HAP-1 (cell line): Measurements from ENCODE around the gene ARFGEF3.

Experiments used
- DNase-seq, 2 experiments: peaks; one replicate each; pipeline ENCODE4 v3.0.0-alpha.2; 2016 to 2020; ENCODE audit warnings: low spot score in 2 of 2
- H3K27me3 ChIP-seq: fragments of 250-450 bp; sonication (Bioruptor Pico); 2 replicates; pipeline ENCODE4 v1.5.1; 2020; ENCODE audit warnings: low read depth, mild to moderate bottlenecking, moderate library complexity
- H3K36me3 ChIP-seq: fragments of 250-450 bp; sonication (Bioruptor Pico); replicated peaks from 2 replicates; pipeline ENCODE4 v1.5.1; 2020; ENCODE audit warnings: mild to moderate bottlenecking
- H3K4me1 ChIP-seq: fragments of 250-450 bp; sonication (Bioruptor Pico); 2 replicates; pipeline ENCODE4 v1.5.1; 2020; ENCODE audit warnings: mild to moderate bottlenecking
- H3K4me3 ChIP-seq: fragments of 250-450 bp; sonication (Bioruptor Pico); 2 replicates; pipeline ENCODE4 v1.5.1; 2020; ENCODE audit warnings: mild to moderate bottlenecking, moderate library complexity
- H3K9me3 ChIP-seq: fragments of 250-450 bp; sonication (Bioruptor Pico); 2 replicates; pipeline ENCODE4 v1.5.1; 2020; ENCODE audit warnings: mild to moderate bottlenecking, moderate library complexity
- in situ Hi-C: fragments of 300-500 bp; cut with MboI; formaldehyde crosslinking; loops from 3 replicates; pipeline ENCODE4 v1.14.3; 2020; ENCODE audit warnings: low sequenced_read_pairs, inconsistent platforms, mixed read lengths

Gene ARFGEF3

DNA sequence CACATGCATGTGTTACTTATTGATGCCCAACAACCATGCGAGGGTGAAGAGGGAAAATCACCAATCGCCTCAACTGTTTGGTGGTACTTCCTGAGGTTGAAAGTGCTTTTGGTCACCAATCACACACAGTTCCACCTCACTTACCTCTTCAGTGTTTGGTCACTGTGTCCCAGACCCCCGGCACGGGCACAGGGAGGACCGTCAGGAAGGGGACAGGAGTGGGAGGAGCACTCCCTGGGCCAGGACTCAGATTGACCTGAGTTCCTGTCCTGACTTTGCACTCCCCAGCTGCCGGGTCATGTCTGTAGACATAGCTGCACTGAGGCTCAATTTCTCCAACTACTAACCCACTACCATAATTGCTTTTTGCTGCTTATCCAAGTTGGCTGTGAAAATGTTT, 130.7 kb downstream of the ARFGEF3 start:
- H3K9me3 ChIP-seq, result no peaks in the 10 kb centered on the region
- H3K4me3 ChIP-seq, result no peak overlapping the region
- in situ Hi-C loops, result no loop called here
- H3K27me3 ChIP-seq, result no peaks in the 10 kb centered on the region
- no peaks in the 10 kb centered on the region for H3K4me1 ChIP-seq
- peaks cover 2% of the 10 kb centered on the region; the same call in 1 of the 2 replicates for H3K36me3 ChIP-seq
- DNase-seq, result no peak

DNA sequence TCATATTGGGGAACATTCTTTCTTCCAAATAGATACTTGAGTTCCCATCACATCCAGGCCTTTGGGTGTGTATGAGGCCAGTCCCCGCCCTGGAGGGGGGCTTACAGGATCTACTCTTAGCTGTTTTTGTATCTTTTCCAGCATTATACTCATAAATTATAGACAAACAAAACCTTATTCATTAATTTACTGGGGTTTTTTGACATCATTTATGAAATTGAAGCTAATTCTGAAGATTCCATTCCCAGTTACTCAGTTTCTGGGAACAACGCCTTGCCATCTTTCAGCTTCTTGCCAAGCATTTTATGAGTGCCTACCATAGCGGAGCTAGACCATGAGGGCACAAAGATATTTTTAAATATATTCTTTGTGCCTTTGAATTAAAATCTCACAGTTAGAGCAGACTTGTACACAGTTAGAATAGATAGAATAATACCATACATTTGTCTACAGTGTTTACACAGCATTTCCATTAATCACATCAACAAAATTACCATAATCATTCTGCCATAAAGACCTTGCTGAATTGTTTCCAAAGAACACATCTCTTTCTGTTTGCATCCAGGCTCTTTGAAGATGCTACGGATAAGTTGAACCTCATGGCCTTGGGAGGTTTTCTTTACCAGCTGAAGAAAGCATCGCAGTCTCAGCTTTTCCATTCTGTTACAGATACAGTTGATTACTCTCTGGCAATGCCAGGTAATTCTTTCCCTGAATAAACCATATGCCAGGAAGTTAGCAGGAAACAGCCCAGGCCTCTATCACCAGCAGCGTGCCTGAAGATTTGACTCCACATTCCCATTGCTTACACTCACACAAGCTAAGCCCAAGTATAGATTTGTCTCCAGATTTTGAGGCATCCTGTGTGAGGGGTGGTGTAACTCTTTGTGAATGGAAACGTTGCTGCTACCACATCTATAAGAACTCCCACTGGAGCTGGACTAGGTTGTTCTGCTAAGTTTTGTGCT, 132.0 kb downstream of the ARFGEF3 start:
- DNase-seq, result no peak
- Histone ChIP-seq H3K4me1 (no peaks in the 10 kb centered on the region), H3K4me3 (no peak overlapping the region), H3K27me3 (no peaks in the 10 kb centered on the region), H3K36me3 (0 out of 2 replicates have a peak, but pooled peaks cover 2% of the 10 kb centered on the region), H3K9me3 (no peaks in the 10 kb centered on the region)
- in situ Hi-C loops, result no loop called here

DNA sequence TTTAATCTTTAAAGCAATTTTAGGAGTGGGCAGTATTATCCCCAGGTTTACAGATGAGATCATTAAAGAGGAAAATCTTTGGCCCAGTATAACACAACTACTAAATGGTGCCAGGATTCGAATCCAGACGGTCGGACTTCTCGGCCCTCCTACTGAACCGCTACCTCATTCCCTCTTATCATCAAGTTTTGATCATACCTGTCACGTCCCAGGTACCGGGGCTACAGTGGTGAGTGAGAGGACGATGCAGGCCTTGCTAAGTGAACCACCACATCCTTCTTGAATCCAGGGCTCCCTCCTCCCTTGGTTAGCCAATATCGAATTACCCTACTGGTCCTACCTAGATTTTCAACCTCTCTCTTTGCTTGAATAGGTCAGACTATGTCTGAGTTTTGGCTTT, 134.6 kb downstream of the ARFGEF3 start:
- Histone ChIP-seq H3K27me3 (no peaks in the 10 kb centered on the region), H3K4me1 (no peaks in the 10 kb centered on the region), H3K9me3 (no peaks in the 10 kb centered on the region), H3K4me3 (no peak overlapping the region), H3K36me3 (peaks cover 2% of the 10 kb centered on the region; the same call in 1 of the 2 replicates)
- in situ Hi-C loops, result no loop called here
- no peak for DNase-seq

DNA sequence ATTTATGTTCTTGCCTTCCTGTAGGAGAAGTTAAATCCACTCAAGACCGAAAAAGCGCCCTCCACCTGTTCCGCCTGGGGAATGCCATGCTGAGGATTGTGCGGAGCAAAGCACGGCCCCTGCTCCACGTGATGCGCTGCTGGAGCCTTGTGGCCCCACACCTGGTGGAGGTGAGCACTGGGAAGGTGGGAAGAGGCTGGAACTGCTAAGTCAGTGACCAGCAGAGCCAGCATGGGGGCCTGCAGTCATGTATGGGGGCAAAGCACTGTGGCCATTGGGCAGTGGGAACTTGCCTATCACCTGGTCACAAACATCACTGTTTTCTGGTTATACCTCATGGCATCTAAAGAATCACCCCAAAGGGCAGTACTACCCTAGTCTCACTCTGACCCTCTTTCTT, 135.0 kb downstream of the ARFGEF3 start:
- no peaks in the 10 kb centered on the region for H3K4me1 ChIP-seq
- in situ Hi-C loops, result no loop called here
- peaks cover 2% of the 10 kb centered on the region; the same call in 1 of the 2 replicates for H3K36me3 ChIP-seq
- H3K27me3 ChIP-seq, result no peaks in the 10 kb centered on the region
- DNase-seq, result no peak
- H3K9me3 ChIP-seq, result no peaks in the 10 kb centered on the region
- H3K4me3 ChIP-seq, result no peak overlapping the region

DNA sequence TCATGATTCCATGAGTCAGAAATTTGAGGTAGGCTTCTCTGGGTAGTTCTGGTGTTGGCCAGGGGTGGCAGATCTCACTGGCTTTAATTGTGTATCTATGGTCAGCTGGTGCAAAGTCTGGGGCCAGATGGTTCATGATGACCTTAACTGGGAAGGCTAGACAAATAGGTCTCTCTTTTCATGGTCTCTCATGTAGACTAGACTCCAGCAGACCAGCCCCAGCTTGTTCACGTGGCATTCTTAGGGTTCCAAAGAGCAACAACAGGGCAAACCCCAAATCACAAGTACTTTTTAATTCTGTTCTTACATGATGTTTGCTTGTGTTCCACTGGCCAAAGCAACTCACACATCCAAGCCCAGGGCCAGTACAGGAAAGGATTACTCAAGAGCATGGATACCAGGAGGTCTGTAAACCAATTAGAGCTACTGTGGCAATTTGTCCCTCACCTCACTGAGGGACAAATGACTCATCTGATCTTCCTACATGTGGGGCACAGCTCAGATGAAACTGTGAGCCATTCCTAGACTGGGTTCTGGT, 136.1 kb downstream of the ARFGEF3 start:
- Histone ChIP-seq H3K4me1 (no peaks in the 10 kb centered on the region), H3K4me3 (no peak overlapping the region), H3K27me3 (no peaks in the 10 kb centered on the region), H3K9me3 (no peaks in the 10 kb centered on the region), H3K36me3 (peaks cover 2% of the 10 kb centered on the region; the same call in 1 of the 2 replicates)
- DNase-seq, result no peak
- in situ Hi-C loops, result no loop called here

DNA sequence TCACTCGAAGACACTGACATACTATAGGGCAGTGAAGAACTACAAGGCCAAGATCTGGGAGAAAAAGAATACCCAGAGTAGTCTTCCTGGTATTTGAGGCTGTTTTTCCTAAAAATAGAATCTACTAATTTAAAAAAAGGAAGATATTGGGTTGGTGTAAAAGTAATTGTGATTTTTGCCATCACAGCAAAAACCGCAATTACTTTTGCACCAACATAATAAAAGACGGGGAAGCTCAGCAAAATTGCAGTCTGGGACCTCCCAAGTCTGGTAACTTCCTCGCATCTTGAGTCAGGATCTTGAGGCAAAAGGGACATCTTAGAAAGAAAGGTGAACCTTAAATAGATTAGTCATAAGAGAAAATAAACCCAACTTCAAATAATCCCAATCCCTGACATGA, 138.7 kb downstream of the ARFGEF3 start:
- in situ Hi-C loops, result no loop called here
- Histone ChIP-seq H3K9me3 (no peaks in the 10 kb centered on the region), H3K36me3 (peaks cover 2% of the 10 kb centered on the region; the same call in 1 of the 2 replicates), H3K4me1 (no peaks in the 10 kb centered on the region), H3K27me3 (no peaks in the 10 kb centered on the region), H3K4me3 (no peak overlapping the region)
- DNase-seq, result no peak

DNA sequence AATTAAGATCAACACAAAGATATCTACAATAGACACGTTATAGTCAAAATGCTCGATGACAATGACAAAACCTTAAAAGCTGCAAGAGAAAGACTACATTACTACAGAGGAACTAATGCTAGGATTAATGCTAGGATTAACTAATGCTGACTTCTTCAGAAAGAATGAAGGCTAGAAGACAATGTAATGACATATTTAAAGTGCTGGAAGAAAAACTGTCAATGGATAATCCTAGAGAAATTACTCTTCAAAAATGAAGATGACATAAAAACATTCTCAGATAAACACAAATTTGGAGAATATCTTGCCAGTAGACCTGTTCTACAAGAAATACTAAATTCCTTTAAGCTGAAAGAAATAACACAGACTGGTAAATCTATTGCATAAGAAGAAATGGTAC, 140.8 kb downstream of the ARFGEF3 start:
- H3K4me1 ChIP-seq, result no peaks in the 10 kb centered on the region
- H3K27me3 ChIP-seq, result no peaks in the 10 kb centered on the region
- no peak for DNase-seq
- H3K9me3 ChIP-seq, result no peaks in the 10 kb centered on the region
- H3K36me3 ChIP-seq, result no peaks in the 10 kb centered on the region; the same call in 1 of the 2 replicates
- in situ Hi-C loops, result no loop called here
- H3K4me3 ChIP-seq, result no peak overlapping the region

DNA sequence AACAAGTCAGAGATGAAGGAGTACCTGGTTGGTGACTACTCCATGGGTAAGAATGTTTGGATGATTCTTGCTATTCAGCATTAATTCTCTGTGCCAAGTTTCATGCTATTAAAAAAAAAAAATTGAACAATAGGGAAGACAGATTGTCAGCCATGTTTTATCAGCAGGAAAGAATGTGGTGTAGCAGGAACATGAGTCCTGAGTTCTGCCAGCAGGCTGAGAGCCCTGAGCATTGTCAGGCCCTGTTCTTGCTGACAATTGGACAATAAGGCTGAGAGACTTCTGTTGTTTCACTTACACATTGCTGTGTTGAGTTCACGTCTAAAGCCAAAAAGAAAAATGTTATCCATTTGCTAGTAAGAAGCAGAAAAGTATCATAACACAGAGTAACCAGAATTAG, 145.6 kb downstream of the ARFGEF3 start:
- Histone ChIP-seq H3K36me3 (no peaks in the 10 kb centered on the region), H3K4me1 (no peaks in the 10 kb centered on the region), H3K4me3 (no peak overlapping the region), H3K9me3 (no peaks in the 10 kb centered on the region), H3K27me3 (no peaks in the 10 kb centered on the region)
- no peak for DNase-seq
- in situ Hi-C loops, result no loop called here

DNA sequence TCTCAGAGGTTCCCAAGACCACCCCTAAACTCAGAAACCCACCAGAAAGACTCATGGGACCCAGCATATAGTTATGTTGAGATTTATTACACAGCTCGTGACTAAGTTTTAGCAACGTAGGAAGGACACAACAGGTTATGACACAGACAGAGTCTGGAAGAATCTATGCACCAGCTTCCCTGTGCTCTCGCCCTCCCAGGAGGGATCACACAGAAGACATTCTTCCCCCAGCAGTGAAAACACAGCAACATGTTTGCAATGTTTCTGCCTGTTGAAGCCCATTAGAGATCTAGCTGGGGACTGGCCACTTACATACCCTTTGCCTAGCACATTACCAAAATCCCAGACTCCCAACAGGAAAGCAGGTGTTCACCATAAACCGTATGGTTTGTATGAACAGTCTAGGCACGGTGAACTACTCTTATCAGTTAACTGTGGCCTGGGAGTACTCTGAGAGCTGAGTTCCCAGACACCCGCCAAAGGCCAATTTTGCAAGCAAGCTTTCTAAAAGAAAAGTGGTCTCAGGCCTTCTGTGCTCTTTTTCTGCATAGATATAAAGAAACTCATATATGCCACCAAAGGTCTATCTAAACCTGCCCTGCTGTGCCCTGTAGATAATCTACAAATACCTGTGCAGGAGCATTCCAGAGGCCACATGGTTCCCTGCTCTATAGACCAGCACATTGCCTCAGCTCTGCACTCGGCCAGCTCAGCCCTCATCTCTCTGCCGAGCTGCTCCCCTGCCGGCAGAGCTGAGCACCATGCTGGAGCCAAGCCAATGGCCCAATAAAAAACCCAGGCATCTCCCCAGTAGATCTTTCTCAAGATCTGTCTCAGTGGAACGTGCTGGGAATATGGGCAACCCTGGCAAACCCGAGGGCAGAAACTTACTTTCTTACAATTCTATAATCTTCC, 146.3 kb downstream of the ARFGEF3 start:
- H3K9me3 ChIP-seq, result no peaks in the 10 kb centered on the region
- no peak for DNase-seq
- H3K4me3 ChIP-seq, result no peak overlapping the region
- in situ Hi-C loops, result no loop called here
- H3K4me1 ChIP-seq, result no peaks in the 10 kb centered on the region
- H3K27me3 ChIP-seq, result no peaks in the 10 kb centered on the region
- no peaks in the 10 kb centered on the region for H3K36me3 ChIP-seq

DNA sequence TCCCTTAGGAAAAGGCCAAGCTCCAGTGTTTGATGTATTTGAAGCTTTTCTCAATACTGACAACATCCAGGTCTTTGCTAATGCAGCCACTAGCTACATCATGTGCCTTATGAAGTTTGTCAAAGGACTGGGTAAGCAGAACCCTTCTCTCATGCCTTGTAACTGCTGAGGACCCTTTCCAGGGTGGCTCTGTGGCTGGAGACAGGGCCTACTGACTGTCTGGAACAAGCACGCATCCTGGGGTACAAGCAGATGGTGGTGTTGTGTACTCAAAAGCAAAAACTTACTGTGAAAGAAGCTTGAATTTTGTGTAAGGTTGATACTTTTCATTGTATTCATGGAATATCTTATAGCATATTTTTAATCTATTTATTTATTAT, 147.0 kb downstream of the ARFGEF3 start:
- in situ Hi-C loops, result no loop called here
- Histone ChIP-seq H3K27me3 (no peaks in the 10 kb centered on the region), H3K9me3 (no peaks in the 10 kb centered on the region), H3K4me1 (no peaks in the 10 kb centered on the region), H3K4me3 (no peak overlapping the region), H3K36me3 (no peaks in the 10 kb centered on the region)
- no peak for DNase-seq

DNA sequence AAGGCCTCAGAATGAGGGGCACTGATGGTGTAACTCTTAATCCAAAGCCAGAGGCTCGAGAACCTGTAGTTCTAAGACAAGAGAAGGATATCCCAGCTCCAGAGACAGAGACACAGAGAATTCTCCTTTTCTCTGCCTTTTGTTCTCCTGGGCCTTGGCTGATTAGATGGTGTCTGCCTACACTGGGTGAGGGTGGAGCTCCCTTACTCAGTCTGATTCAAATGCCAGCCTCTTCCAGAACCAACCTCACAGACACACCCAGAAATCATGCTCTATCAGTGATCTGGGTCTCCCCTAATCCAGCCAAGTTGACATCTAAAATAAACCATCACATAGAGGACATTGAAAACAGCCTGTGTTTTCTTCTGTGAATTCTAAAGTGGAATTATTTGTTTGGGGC, 148.0 kb downstream of the ARFGEF3 start:
- DNase-seq, result no peak
- H3K27me3 ChIP-seq, result no peaks in the 10 kb centered on the region
- no peaks in the 10 kb centered on the region for H3K4me1 ChIP-seq
- H3K9me3 ChIP-seq, result no peaks in the 10 kb centered on the region
- H3K4me3 ChIP-seq, result no peak overlapping the region
- in situ Hi-C loops, result no loop called here
- no peaks in the 10 kb centered on the region for H3K36me3 ChIP-seq

DNA sequence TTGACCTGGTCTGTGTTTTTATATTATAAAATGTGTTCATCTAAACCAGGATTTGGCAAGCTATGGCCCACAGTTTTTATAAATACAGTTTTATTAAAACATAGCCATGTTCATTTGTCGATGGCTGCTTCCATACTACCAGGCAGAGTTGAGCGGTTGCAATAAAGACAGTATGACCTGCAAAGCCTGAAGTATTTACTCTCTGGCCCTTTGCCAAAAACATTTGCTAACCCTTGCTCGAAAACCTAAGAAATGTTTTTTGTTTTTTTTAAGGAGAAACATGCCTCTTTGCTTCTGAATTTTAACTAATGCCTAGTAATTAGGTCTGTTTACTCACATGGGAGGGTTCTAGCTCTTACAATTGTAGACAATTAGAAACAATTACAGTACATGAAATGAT, 148.6 kb downstream of the ARFGEF3 start:
- Histone ChIP-seq H3K4me3 (no peak overlapping the region), H3K4me1 (no peaks in the 10 kb centered on the region), H3K27me3 (no peaks in the 10 kb centered on the region), H3K9me3 (no peaks in the 10 kb centered on the region), H3K36me3 (no peaks in the 10 kb centered on the region)
- no peak for DNase-seq
- in situ Hi-C loops, result no loop called here

DNA sequence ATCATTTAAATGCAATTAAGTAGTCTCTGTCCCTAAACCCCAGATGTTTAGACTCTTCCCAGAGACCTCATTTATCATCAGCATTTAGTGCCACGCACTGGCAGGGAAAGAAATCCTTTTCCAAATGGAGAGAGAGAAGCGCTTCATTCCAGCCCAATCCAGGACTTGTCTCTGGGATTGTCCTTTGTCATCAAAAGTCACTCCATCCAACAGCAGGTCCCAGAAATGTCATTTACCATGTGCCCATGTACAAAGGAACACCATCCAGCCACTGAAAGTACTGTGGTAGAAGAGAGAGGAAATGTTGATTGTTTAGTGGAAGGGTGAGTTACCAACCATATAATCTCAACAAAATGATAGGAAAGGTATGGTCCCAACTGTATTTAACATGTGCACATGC, 149.1 kb downstream of the ARFGEF3 start:
- in situ Hi-C loops, result no loop called here
- DNase-seq, result no peak

DNA sequence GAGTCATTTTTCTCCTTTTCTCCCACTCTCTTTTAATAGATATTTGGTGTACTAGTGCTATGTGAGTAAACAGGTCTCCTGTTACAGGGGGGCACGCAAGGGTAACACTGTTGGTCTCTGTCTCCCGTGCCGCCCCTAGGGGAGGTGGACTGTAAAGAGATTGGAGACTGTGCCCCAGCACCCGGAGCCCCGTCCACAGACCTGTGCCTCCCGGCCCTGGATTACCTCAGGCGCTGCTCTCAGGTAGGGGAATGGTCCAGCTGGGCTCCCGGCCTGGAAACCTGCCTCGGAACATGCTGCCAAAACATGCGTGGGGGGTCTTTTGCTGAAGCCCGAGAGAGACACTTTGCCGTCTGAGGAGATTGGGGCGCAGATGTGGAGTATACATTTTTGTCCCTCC, 149.5 kb downstream of the ARFGEF3 start:
- no peak for DNase-seq
- H3K4me3 ChIP-seq, result no peak overlapping the region
- in situ Hi-C loops, result no loop called here
- no peaks in the 10 kb centered on the region for H3K36me3 ChIP-seq
- no peaks in the 10 kb centered on the region for H3K4me1 ChIP-seq
- no peaks in the 10 kb centered on the region for H3K9me3 ChIP-seq
- H3K27me3 ChIP-seq, result no peaks in the 10 kb centered on the region

More for the DNA sequence above, 149.1 kb downstream of the ARFGEF3 start:
- Histone ChIP-seq H3K9me3 (no peaks in the 10 kb centered on the region), H3K4me3 (no peak overlapping the region), H3K4me1 (no peaks in the 10 kb centered on the region), H3K36me3 (no peaks in the 10 kb centered on the region), H3K27me3 (no peaks in the 10 kb centered on the region)
